ENCODE data around the gene SMC3. TPM values are rescaled to one million over a fixed set of nuclear protein-coding genes. Genes with fewer than 3 reads are reported as not detected.

Gene SMC3
- total RNA-seq, 1 donor from 2014 or later: 20.9 TPM

DNA sequence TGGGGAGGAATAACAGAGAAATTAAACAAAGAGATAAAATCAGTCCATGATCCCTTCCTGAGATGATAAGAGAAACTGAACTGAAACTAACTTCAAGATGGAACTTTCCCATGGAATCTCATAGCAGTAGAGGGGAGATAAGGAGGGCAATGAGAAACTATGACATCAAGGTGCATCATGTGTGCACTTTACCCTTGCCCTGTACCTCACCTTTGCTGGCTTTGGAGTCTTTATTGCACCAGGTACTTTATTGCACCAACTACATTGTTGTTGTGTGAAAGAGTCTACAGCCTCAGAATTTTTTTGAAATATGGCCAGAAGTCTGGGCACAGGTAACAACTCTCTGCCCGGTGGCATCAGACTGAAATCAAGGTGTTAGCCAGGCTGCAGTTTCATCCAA, 11.2 kb upstream of the SMC3 start:
- no peak overlapping the region for H3K27ac ChIP-seq (replicated peaks)
- no peaks in the 10 kb centered on the region for H3K9me3 ChIP-seq (replicated peaks)
- H3K36me3 ChIP-seq: no peaks in the 10 kb centered on the region
- no peak for DNase-seq
- no peaks in the 10 kb centered on the region for H3K4me1 ChIP-seq
- intact Hi-C loops (cut with micrococcal nuclease): no loop called here
- peaks cover 5% of the 10 kb centered on the region for H3K27me3 ChIP-seq (ENCODE audit: low read depth)
- TF ChIP-seq, protein P1, sequence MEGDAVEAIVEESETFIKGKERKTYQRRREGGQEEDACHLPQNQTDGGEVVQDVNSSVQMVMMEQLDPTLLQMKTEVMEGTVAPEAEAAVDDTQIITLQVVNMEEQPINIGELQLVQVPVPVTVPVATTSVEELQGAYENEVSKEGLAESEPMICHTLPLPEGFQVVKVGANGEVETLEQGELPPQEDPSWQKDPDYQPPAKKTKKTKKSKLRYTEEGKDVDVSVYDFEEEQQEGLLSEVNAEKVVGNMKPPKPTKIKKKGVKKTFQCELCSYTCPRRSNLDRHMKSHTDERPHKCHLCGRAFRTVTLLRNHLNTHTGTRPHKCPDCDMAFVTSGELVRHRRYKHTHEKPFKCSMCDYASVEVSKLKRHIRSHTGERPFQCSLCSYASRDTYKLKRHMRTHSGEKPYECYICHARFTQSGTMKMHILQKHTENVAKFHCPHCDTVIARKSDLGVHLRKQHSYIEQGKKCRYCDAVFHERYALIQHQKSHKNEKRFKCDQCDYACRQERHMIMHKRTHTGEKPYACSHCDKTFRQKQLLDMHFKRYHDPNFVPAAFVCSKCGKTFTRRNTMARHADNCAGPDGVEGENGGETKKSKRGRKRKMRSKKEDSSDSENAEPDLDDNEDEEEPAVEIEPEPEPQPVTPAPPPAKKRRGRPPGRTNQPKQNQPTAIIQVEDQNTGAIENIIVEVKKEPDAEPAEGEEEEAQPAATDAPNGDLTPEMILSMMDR (IDR thresholded peaks at IDR 0.05; ENCODE audit: borderline replicate concordance): no peak
- H3K4me3 ChIP-seq: no peak overlapping the region

DNA sequence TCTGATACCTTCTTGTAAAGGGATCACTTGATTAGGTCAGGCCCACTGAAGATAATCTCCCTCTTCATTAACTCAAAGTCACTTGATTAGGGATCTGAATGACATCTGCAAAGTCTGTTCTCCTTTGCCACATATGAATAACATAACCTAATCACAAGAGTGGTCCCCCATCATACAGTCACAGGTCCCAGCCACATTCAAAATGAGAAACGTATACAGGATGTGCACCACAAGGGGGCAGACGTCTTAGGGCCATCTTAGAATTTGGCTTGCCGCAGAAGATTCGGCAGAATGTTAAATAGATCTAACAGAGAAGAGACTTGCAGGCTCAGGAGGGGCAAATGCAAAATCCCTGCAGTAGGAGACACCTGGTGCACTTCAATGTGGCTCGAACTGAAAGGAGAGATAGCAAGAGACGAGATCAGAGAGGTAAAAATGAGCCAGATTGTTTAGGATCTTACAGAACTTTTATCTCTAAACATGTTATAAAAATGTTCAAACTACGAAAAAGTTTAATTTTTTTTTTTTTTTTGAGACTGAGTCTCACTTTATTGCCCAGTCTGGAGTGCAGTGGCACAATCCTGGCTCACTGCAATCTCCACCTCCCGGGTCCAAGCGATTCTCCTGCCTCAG, 10.4 kb upstream of the SMC3 start:
- no peak for DNase-seq
- Histone ChIP-seq H3K4me3 (no peak overlapping the region), H3K9me3 (replicated peaks) (no peaks in the 10 kb centered on the region), H3K36me3 (no peaks in the 10 kb centered on the region), H3K27ac (replicated peaks) (no peak overlapping the region), H3K4me1 (no peaks in the 10 kb centered on the region), H3K27me3 (ENCODE audit: low read depth) (peaks cover 5% of the 10 kb centered on the region)
- intact Hi-C loops (cut with micrococcal nuclease): no loop called here
- TF ChIP-seq, protein P1 (IDR thresholded peaks at IDR 0.05; ENCODE audit: borderline replicate concordance): peak; percentile 80

DNA sequence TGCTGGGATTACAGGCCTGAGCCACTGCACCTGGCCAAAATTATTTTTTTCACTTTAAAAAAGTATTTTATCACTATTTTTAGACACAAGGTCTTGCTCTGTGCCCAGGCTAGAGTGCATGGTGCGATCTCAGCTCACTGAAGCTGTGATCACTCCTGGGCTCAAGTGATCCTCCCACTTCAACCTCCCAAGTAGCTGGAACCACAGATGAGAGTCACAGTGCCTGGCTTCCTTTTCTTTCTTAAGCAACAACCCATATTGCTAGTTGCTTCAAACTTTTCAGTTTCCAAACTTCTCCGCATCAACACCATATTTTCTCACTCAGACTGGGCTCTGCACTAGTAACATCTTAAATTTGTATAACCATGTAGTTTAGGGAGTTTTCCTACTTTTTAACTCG, 9.5 kb upstream of the SMC3 start:
- Histone ChIP-seq H3K9me3 (replicated peaks) (no peaks in the 10 kb centered on the region), H3K4me1 (no peaks in the 10 kb centered on the region), H3K4me3 (no peak overlapping the region), H3K36me3 (no peaks in the 10 kb centered on the region), H3K27me3 (ENCODE audit: low read depth) (peaks cover 7% of the 10 kb centered on the region), H3K27ac (replicated peaks) (no peak overlapping the region)
- intact Hi-C loops (cut with micrococcal nuclease): no loop called here
- DNase-seq: no peak
- TF ChIP-seq, protein P1 (IDR thresholded peaks at IDR 0.05; ENCODE audit: borderline replicate concordance): no peak

DNA sequence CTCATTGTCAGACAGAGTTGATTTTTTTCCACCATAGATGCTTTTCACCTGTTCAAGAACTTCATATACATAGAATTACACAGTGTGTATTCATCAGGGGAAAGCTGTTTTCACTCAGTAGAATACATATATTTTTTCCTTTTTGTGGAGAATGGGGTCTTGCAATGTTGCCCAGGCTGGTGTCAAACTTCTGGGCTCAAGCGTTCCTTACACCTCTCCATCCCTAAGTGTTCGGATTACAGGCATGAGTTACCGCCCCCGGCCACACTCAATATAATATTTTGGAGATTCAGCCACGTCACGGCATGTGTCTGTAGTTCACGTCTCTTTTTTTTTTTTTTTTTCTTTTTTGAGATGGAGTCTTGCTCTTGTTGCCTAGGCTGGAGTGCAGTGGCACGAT, 7.5 kb upstream of the SMC3 start:
- TF ChIP-seq, protein P1 (IDR thresholded peaks at IDR 0.05; ENCODE audit: borderline replicate concordance): no peak
- Histone ChIP-seq H3K4me3 (no peak overlapping the region), H3K4me1 (no peaks in the 10 kb centered on the region), H3K27ac (replicated peaks) (no peak overlapping the region), H3K27me3 (ENCODE audit: low read depth) (peaks cover 11% of the 10 kb centered on the region), H3K36me3 (no peaks in the 10 kb centered on the region), H3K9me3 (replicated peaks) (no peaks in the 10 kb centered on the region)
- DNase-seq: no peak
- intact Hi-C loops (cut with micrococcal nuclease): no loop called here

DNA sequence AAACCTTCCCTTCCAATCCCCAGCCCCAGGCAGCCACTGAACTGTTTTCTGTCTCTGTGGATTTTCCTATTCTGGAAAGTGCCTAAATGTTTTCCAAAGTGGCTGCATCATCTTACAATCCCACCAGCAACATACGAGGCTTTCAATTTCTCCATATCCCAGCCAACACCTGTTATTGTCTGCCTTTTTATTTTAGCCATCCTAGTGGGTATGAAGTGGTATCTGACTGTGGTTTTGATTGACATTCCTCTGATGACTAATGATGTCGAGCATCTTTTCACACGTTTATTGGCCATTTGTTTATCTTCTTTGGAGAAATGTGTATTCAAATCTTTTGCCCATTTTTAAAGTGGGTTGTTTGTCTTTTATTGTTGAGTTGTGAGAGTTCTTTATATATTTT, 6.2 kb upstream of the SMC3 start:
- Histone ChIP-seq H3K4me3 (no peak overlapping the region), H3K27ac (replicated peaks) (no peak overlapping the region), H3K36me3 (no peaks in the 10 kb centered on the region), H3K27me3 (ENCODE audit: low read depth) (peaks cover 11% of the 10 kb centered on the region), H3K4me1 (peaks cover under 1% of the 10 kb centered on the region), H3K9me3 (replicated peaks) (no peaks in the 10 kb centered on the region)
- TF ChIP-seq, protein P1 (IDR thresholded peaks at IDR 0.05; ENCODE audit: borderline replicate concordance): no peak
- intact Hi-C loops (cut with micrococcal nuclease): no loop called here
- DNase-seq: no peak
